ENCODE data around the gene BCL2L2.

Gene BCL2L2

GRCh38 chr14:23346693-23347405 lies 40.2 kb downstream of the BCL2L2 start:
- no peaks in the 10 kb centered on the region for H3K9me2 ChIP-seq (replicated peaks; ENCODE audit: insufficient read depth, low read length)
- H3K9ac ChIP-seq (ENCODE audit: low read length) = no peak overlapping the region
- no peak overlapping the region for H2AFZ ChIP-seq (ENCODE audit: low read depth, low read length, severe bottlenecking)
- H3K27ac ChIP-seq (ENCODE audit: low read depth, low read length) = no peak overlapping the region
- no peaks in the 10 kb centered on the region for H4K20me1 ChIP-seq (ENCODE audit: low read depth, low read length)
- H3K9me3 ChIP-seq (ENCODE audit: insufficient read depth, low read length) = no peaks in the 10 kb centered on the region
- H3K36me3 ChIP-seq (ENCODE audit: low read length) = no peaks in the 10 kb centered on the region
- H3K79me2 ChIP-seq (ENCODE audit: insufficient read depth, low read length) = no peaks in the 10 kb centered on the region
- no peak overlapping the region for H3K4me2 ChIP-seq (ENCODE audit: low read depth, low read length, poor library complexity, severe bottlenecking)
- H3K4me3 ChIP-seq (ENCODE audit: insufficient read depth, low read length, poor library complexity, severe bottlenecking) = no peak overlapping the region
- no peaks in the 10 kb centered on the region for H3K27me3 ChIP-seq (ENCODE audit: low read length)
- no peak for TF ChIP-seq CTCF (IDR thresholded peaks at IDR 0.05; ENCODE audit: insufficient read depth, low read length, poor library complexity, severe bottlenecking)
- no peak for TF ChIP-seq EZH2phosphoT487 (conservative IDR thresholded peaks at IDR 0.05; ENCODE audit: low read length)
- H3F3A ChIP-seq (ENCODE audit: insufficient read depth) = no peaks in the 10 kb centered on the region

- Histone ChIP-seq H3F3A (ENCODE audit: insufficient read depth) (no peaks in the 10 kb centered on the region), H3K9me3 (ENCODE audit: insufficient read depth, low read length) (no peaks in the 10 kb centered on the region), H3K36me3 (ENCODE audit: low read length) (no peaks in the 10 kb centered on the region), H3K79me2 (ENCODE audit: insufficient read depth, low read length) (no peaks in the 10 kb centered on the region), H2AFZ (ENCODE audit: low read depth, low read length, severe bottlenecking) (no peak overlapping the region), H4K20me1 (ENCODE audit: low read depth, low read length) (no peaks in the 10 kb centered on the region), H3K4me2 (ENCODE audit: low read depth, low read length, poor library complexity, severe bottlenecking) (no peak overlapping the region), H3K27me3 (ENCODE audit: low read length) (no peaks in the 10 kb centered on the region), H3K27ac (ENCODE audit: low read depth, low read length) (no peak overlapping the region), H3K9me2 (replicated peaks; ENCODE audit: insufficient read depth, low read length) (no peaks in the 10 kb centered on the region), H3K4me3 (ENCODE audit: insufficient read depth, low read length, poor library complexity, severe bottlenecking) (no peak overlapping the region), H3K9ac (ENCODE audit: low read length) (no peak overlapping the region)
- TF ChIP-seq CTCF (IDR thresholded peaks at IDR 0.05; ENCODE audit: insufficient read depth, low read length, poor library complexity, severe bottlenecking) = no peak
- no peak for TF ChIP-seq EZH2phosphoT487 (conservative IDR thresholded peaks at IDR 0.05; ENCODE audit: low read length)
Measured at GRCh38 chr14:23347406-23348296, 41.0 kb downstream of the BCL2L2 start.

GRCh38 chr14:23348297-23348655 lies 41.6 kb downstream of the BCL2L2 start:
- Histone ChIP-seq H3F3A (ENCODE audit: insufficient read depth) (no peaks in the 10 kb centered on the region), H3K27me3 (ENCODE audit: low read length) (no peaks in the 10 kb centered on the region), H3K27ac (ENCODE audit: low read depth, low read length) (no peak overlapping the region)

More at GRCh38 chr14:23348297-23348655, 41.6 kb downstream of the BCL2L2 start:
- Histone ChIP-seq H3K9me2 (replicated peaks; ENCODE audit: insufficient read depth, low read length) (no peaks in the 10 kb centered on the region), H2AFZ (ENCODE audit: low read depth, low read length, severe bottlenecking) (no peak overlapping the region), H3K4me2 (ENCODE audit: low read depth, low read length, poor library complexity, severe bottlenecking) (no peak overlapping the region), H3K36me3 (ENCODE audit: low read length) (no peaks in the 10 kb centered on the region), H3K9ac (ENCODE audit: low read length) (no peak overlapping the region), H3K79me2 (ENCODE audit: insufficient read depth, low read length) (no peaks in the 10 kb centered on the region), H3K9me3 (ENCODE audit: insufficient read depth, low read length) (no peaks in the 10 kb centered on the region), H3K4me3 (ENCODE audit: insufficient read depth, low read length, poor library complexity, severe bottlenecking) (no peak overlapping the region), H4K20me1 (ENCODE audit: low read depth, low read length) (no peaks in the 10 kb centered on the region)
- no peak for TF ChIP-seq CTCF (IDR thresholded peaks at IDR 0.05; ENCODE audit: insufficient read depth, low read length, poor library complexity, severe bottlenecking)
- TF ChIP-seq EZH2phosphoT487 (conservative IDR thresholded peaks at IDR 0.05; ENCODE audit: low read length) = no peak
